MCF 10A (cell line): ENCODE results near the gene DNAH6. TPM values are rescaled to one million over a fixed set of nuclear protein-coding genes. Genes with fewer than 3 reads are reported as not detected.

ENCODE experiments used
- BruUV-seq: library from RNA; stranded (reverse); fragments of 400-500 nt; replicated peaks from 2 replicates; lab custom pipeline; 2021; lab: Mats Ljungman, UMichigan
- CTCF ChIA-PET: fragments of 300-600 bp; sonication (Branson Sonifier 250); formaldehyde crosslinking; extraction: SDS; loops from one replicate; lab custom pipeline; 2021; ENCODE audit warnings: antibody characterized with exemption, inconsistent platforms; lab: Yijun Ruan, JAX
- POLR2A ChIA-PET: fragments of 300-600, 350-650 bp; sonication (Branson Sonifier 250); formaldehyde crosslinking; extraction: SDS; loops from one replicate; lab custom pipeline; 2020; ENCODE audit warnings: antibody characterized with exemption, inconsistent platforms; lab: Yijun Ruan, JAX
- DNase-seq: peaks from one replicate; pipeline ENCODE4 v3.0.0-alpha.2; 2018; ENCODE audit not compliant: unreplicated experiment
- H3K27ac Mint-ChIP-seq: one replicate; pipeline ENCODE4 v1.8.0; 2022; ENCODE audit warnings: mild to moderate bottlenecking, low read depth, mixed read lengths; ENCODE audit not compliant: unreplicated experiment
- H3K27me3 Mint-ChIP-seq: one replicate; pipeline ENCODE4 v1.8.0; 2022; ENCODE audit warnings: mixed read lengths; ENCODE audit not compliant: insufficient read depth, unreplicated experiment
- H3K36me3 Mint-ChIP-seq: one replicate; pipeline ENCODE4 v1.8.0; 2022; ENCODE audit warnings: mild to moderate bottlenecking, moderate library complexity, mixed read lengths; ENCODE audit not compliant: insufficient read depth, unreplicated experiment
- H3K4me1 Mint-ChIP-seq: one replicate; pipeline ENCODE4 v1.8.0; 2022; ENCODE audit warnings: mixed read lengths; ENCODE audit not compliant: insufficient read depth, unreplicated experiment
- H3K4me3 Mint-ChIP-seq: one replicate; pipeline ENCODE4 v1.8.0; 2022; ENCODE audit warnings: mild to moderate bottlenecking, moderate library complexity, mixed read lengths; ENCODE audit not compliant: unreplicated experiment
- H3K9me3 Mint-ChIP-seq: one replicate; pipeline ENCODE4 v1.8.0; 2022; ENCODE audit warnings: mixed read lengths; ENCODE audit not compliant: unreplicated experiment
- CTCF ChIP-seq: fragments of 200-600 bp; IDR thresholded peaks from one replicate; pipeline ENCODE4 v1.8.0; 2022; ENCODE audit warnings: antibody characterized with exemption, mild to moderate bottlenecking; ENCODE audit not compliant: unreplicated experiment
- intact Hi-C: fragments of 100-400 bp; cut with micrococcal nuclease; formaldehyde crosslinking; loops from 2 replicates; pipeline ENCODE4 v1.14.1; 2022
- total RNA-seq: library from RNA; stranded (reverse); gene quantifications from 2 replicates; pipeline ENCODE4 v1.2.3, GENCODE V29; 2022

DNAH6 gene
- total RNA-seq, 1 experiment from 2014 or later, result 0.14 TPM

- Mint-ChIP-seq H3K9me3 (no peaks in the 10 kb centered on the region), H3K27me3 (no peaks in the 10 kb centered on the region), H3K4me1 (no peaks in the 10 kb centered on the region), H3K4me3 (no peak overlapping the region), H3K27ac (no peak overlapping the region), H3K36me3 (no peaks in the 10 kb centered on the region)
- no peak for TF ChIP-seq CTCF
- intact Hi-C loops, result no loop called here
- CTCF ChIA-PET, result no interaction called here
- no peak for DNase-seq
- no TSS peak for BruUV-seq
- POLR2A ChIA-PET, result no interaction called here
These were observed 23.4 kb downstream of the DNAH6 start for GRCh38 chr2:84539729-84540128.

- Mint-ChIP-seq H3K36me3 (no peaks in the 10 kb centered on the region), H3K27me3 (no peaks in the 10 kb centered on the region), H3K9me3 (no peaks in the 10 kb centered on the region), H3K4me3 (no peak overlapping the region), H3K27ac (no peak overlapping the region), H3K4me1 (no peaks in the 10 kb centered on the region)
- no TSS peak for BruUV-seq
- no peak for DNase-seq
- POLR2A ChIA-PET, result no interaction called here
- TF ChIP-seq CTCF, result no peak
- intact Hi-C loops, result no loop called here
- CTCF ChIA-PET, result no interaction called here
These were observed 28.7 kb downstream of the DNAH6 start for GRCh38 chr2:84545005-84545404.

GRCh38 chr2:84546551-84546950 lies 30.3 kb downstream of the DNAH6 start:
- CTCF ChIA-PET, result no interaction called here
- TF ChIP-seq CTCF, result no peak
- no peaks in the 10 kb centered on the region for H3K4me1 Mint-ChIP-seq
- H3K27me3 Mint-ChIP-seq, result no peaks in the 10 kb centered on the region
- POLR2A ChIA-PET, result no interaction called here
- peak; percentile 2 for DNase-seq
- H3K9me3 Mint-ChIP-seq, result no peaks in the 10 kb centered on the region
- no peak overlapping the region for H3K27ac Mint-ChIP-seq
- H3K4me3 Mint-ChIP-seq, result no peak overlapping the region
- H3K36me3 Mint-ChIP-seq, result no peaks in the 10 kb centered on the region
- intact Hi-C loops, result no loop called here
- BruUV-seq, result no TSS peak

- ChIA-PET CTCF (no interaction called here), POLR2A (no interaction called here)
- Mint-ChIP-seq H3K4me3 (no peak overlapping the region), H3K4me1 (no peaks in the 10 kb centered on the region), H3K27ac (no peak overlapping the region), H3K9me3 (no peaks in the 10 kb centered on the region), H3K36me3 (no peaks in the 10 kb centered on the region), H3K27me3 (no peaks in the 10 kb centered on the region)
- BruUV-seq, result no TSS peak
- no peak for TF ChIP-seq CTCF
- intact Hi-C loops, result no loop called here
- DNase-seq, result no peak
These were observed 32.0 kb downstream of the DNAH6 start for GRCh38 chr2:84548303-84548702.
